Measurements from ENCODE around the gene GGCX. TPM values are rescaled to one million over a fixed set of nuclear protein-coding genes. Genes with fewer than 3 reads are reported as not detected.

The GGCX gene
- total RNA-seq, 1 donor from 2014 or later: 43.4 TPM

DNA sequence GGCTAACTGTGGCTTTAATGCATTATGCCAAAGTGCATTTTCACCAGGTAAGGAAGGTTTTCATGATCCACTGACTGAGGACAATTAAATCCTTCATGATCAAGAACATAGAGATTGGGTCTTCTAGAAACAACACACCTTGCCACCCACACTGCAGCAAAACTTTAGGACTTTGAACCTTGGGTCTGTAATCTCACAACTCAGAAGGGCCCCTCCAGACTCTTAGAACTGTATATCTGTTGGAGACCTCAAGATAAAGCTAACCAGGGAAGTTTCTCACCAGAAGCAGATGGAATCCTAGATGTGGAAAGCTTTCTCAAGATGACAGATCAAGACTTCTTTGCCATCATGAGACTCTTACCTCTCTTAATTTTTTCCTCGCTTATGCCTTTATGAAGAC is 64.9 kb downstream of the GGCX start:
- TF ChIP-seq, protein P1, sequence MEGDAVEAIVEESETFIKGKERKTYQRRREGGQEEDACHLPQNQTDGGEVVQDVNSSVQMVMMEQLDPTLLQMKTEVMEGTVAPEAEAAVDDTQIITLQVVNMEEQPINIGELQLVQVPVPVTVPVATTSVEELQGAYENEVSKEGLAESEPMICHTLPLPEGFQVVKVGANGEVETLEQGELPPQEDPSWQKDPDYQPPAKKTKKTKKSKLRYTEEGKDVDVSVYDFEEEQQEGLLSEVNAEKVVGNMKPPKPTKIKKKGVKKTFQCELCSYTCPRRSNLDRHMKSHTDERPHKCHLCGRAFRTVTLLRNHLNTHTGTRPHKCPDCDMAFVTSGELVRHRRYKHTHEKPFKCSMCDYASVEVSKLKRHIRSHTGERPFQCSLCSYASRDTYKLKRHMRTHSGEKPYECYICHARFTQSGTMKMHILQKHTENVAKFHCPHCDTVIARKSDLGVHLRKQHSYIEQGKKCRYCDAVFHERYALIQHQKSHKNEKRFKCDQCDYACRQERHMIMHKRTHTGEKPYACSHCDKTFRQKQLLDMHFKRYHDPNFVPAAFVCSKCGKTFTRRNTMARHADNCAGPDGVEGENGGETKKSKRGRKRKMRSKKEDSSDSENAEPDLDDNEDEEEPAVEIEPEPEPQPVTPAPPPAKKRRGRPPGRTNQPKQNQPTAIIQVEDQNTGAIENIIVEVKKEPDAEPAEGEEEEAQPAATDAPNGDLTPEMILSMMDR (conservative IDR thresholded peaks at IDR 0.05): no peak
- no peak overlapping the region for H3K4me3 Mint-ChIP-seq
- no peaks in the 10 kb centered on the region for H3K9me3 Mint-ChIP-seq
- H3K4me1 Mint-ChIP-seq: no peaks in the 10 kb centered on the region
- no peaks in the 10 kb centered on the region for H3K36me3 Mint-ChIP-seq (ENCODE audit: low read depth)
- DNase-seq (ENCODE audit: low read depth, low spot score): no peak
- no peak overlapping the region for H3K27ac Mint-ChIP-seq (ENCODE audit: unreplicated experiment)
- H3K27me3 Mint-ChIP-seq (ENCODE audit: low read depth): no peaks in the 10 kb centered on the region

Other genes starting within 250 kb of the GGCX start
- gene TGOLN2, start 233.5 kb downstream of the GGCX start, total RNA-seq: 52.6 and 54.8 TPM in 2 replicates
- gene RETSAT, start 207.0 kb downstream of the GGCX start, total RNA-seq: 25.2 and 26.0 TPM in 2 replicates
- 25.9 and 26.5 TPM in 2 replicates for gene ELMOD3, start 206.7 kb downstream of the GGCX start, total RNA-seq
- 24.3 and 32.6 TPM in 2 replicates for gene CAPG, start 151.1 kb downstream of the GGCX start, total RNA-seq
- gene SH2D6, start 142.8 kb downstream of the GGCX start, total RNA-seq: 0.34 and 1.2 TPM in 2 replicates
- 404 and 405 TPM in 2 replicates for gene MAT2A, start 22.3 kb downstream of the GGCX start, total RNA-seq
- gene VAMP8, start 16.1 kb upstream of the GGCX start, total RNA-seq: 1.1 and 2.1 TPM in 2 replicates
- gene VAMP5, start 22.9 kb upstream of the GGCX start, total RNA-seq: 0.50 and 1.5 TPM in 2 replicates
- gene RNF181, start 34.3 kb upstream of the GGCX start, total RNA-seq: 67.9 and 75.8 TPM in 2 replicates
- 20.9 and 22.2 TPM in 2 replicates for gene TMEM150A, start 41.2 kb upstream of the GGCX start, total RNA-seq
- gene C2orf68, start 50.6 kb upstream of the GGCX start, total RNA-seq: 50.4 and 53.7 TPM in 2 replicates
- gene USP39, start 54.7 kb upstream of the GGCX start, total RNA-seq: 93.3 and 98.3 TPM in 2 replicates
- gene SFTPB, start 106.7 kb upstream of the GGCX start, total RNA-seq: not detected in 2 replicates
- not detected in 2 replicates for gene GNLY, start 132.9 kb upstream of the GGCX start, total RNA-seq
- 6.9 and 7.7 TPM in 2 replicates for gene ATOH8, start 192.5 kb upstream of the GGCX start, total RNA-seq

All from neural crest cell (in vitro differentiated cells).